ENCODE measurements around the gene CGNL1. TPM values are rescaled to one million over a fixed set of nuclear protein-coding genes. Genes with fewer than 3 reads are reported as not detected.

The CGNL1 gene
- total and polyA plus RNA-seq, 7 donors = 0.18 to 2.2 (median 0.37) TPM

GRCh38 chr15:57438166-57438565 lies 61.9 kb downstream of the CGNL1 start:
- Histone ChIP-seq H3K4me3 (no peak overlapping the region), H3K27ac (no peak overlapping the region), H3K27me3 (ENCODE audit: insufficient read depth in 3 of 3, low read length in 2 of 3) (peaks cover 0 to 3% (median 0%) of the 10 kb centered on the region in 3 donors), H3K4me1 (no peaks in the 10 kb centered on the region), H3K9me3 (no peaks in the 10 kb centered on the region), H3K36me3 (ENCODE audit: insufficient read depth in 1 of 2, low read depth in 1 of 2) (no peaks in the 10 kb centered on the region)
- DNase-seq (no peak), ATAC-seq (no peak)
- no peak for TF ChIP-seq CTCF (IDR thresholded peaks at IDR 0.05)
- WGBS, 3 donors = 94 to 97% (median 96%) methylated on average over 6 of the region's 6 CpGs
- intact Hi-C loops (cut with DNase I) = no loop called here

- H3K27ac ChIP-seq = no peak overlapping the region
- H3K27me3 ChIP-seq (ENCODE audit: insufficient read depth in 3 of 3, low read length in 2 of 3) = peaks cover 0 to 3% (median 0%) of the 10 kb centered on the region in 3 donors
- intact Hi-C loops (cut with DNase I) = no loop called here
- H3K36me3 ChIP-seq (ENCODE audit: insufficient read depth in 1 of 2, low read depth in 1 of 2) = no peaks in the 10 kb centered on the region
- H3K4me3 ChIP-seq = no peak overlapping the region
- TF ChIP-seq CTCF (IDR thresholded peaks at IDR 0.05) = no peak
- ATAC-seq = no peak
- DNase-seq = no peak
- 90 to 92% (median 91%) methylated on average over 26 of the region's 26 CpGs for whole genome bisulfite sequencing, 3 donors
- H3K9me3 ChIP-seq = no peaks in the 10 kb centered on the region
- no peaks in the 10 kb centered on the region for H3K4me1 ChIP-seq
These were observed 63.1 kb downstream of the CGNL1 start for GRCh38 chr15:57439128-57440027.

GRCh38 chr15:57440167-57440566 lies 63.9 kb downstream of the CGNL1 start:
- H3K36me3 ChIP-seq (ENCODE audit: insufficient read depth in 1 of 2, low read depth in 1 of 2) = no peaks in the 10 kb centered on the region
- DNase-seq = no peak
- H3K27me3 ChIP-seq (ENCODE audit: insufficient read depth in 3 of 3, low read length in 2 of 3) = peaks cover 0 to 3% (median 0%) of the 10 kb centered on the region in 3 donors
- no peaks in the 10 kb centered on the region for H3K9me3 ChIP-seq
- H3K27ac ChIP-seq = no peak overlapping the region
- WGBS, 3 donors = 76 to 85% (median 78%) methylated on average over 3 of the region's 3 CpGs
- H3K4me3 ChIP-seq = no peak overlapping the region
- ATAC-seq = no peak
- intact Hi-C loops (cut with DNase I) = no loop called here
- H3K4me1 ChIP-seq = no peaks in the 10 kb centered on the region
- TF ChIP-seq CTCF (IDR thresholded peaks at IDR 0.05) = no peak

- DNase-seq (no peak), ATAC-seq (no peak)
- Histone ChIP-seq H3K9me3 (no peaks in the 10 kb centered on the region), H3K27me3 (ENCODE audit: insufficient read depth in 3 of 3, low read length in 2 of 3) (peaks cover 0 to 3% (median 0%) of the 10 kb centered on the region in 3 donors), H3K36me3 (ENCODE audit: insufficient read depth in 1 of 2, low read depth in 1 of 2) (no peaks in the 10 kb centered on the region), H3K4me3 (no peak overlapping the region), H3K4me1 (no peaks in the 10 kb centered on the region), H3K27ac (no peak overlapping the region)
- 37 to 95% (median 46%) methylated on average over 1 of the region's 1 CpG for WGBS, 3 donors
- intact Hi-C loops (cut with DNase I) = no loop called here
- TF ChIP-seq CTCF (IDR thresholded peaks at IDR 0.05) = no peak
These were observed 64.5 kb downstream of the CGNL1 start for GRCh38 chr15:57440799-57441198.
